Stimulated activated naive CD8-positive, alpha-beta T cell treated with anti-CD3 and anti-CD28 coated beads, Interleukin-15, Interleukin-2, amounts not matched to agents 100 ng/mL and 50 ng/mL, for 24 hours (primary cell): ENCODE results near the gene TRH.

Experiments
- H3K27ac Mint-ChIP-seq: one replicate; pipeline ENCODE4 v1.8.0; 2021; ENCODE audit warnings: mild to moderate bottlenecking, mixed read lengths
- H3K27me3 Mint-ChIP-seq: one replicate; pipeline ENCODE4 v1.8.0; 2021; ENCODE audit warnings: mixed read lengths
- H3K36me3 Mint-ChIP-seq: one replicate; pipeline ENCODE4 v1.8.0; 2021; ENCODE audit warnings: low read depth, mixed read lengths
- H3K4me1 Mint-ChIP-seq: one replicate; pipeline ENCODE4 v1.8.0; 2021; ENCODE audit warnings: low read depth, mixed read lengths
- H3K4me3 Mint-ChIP-seq: one replicate; pipeline ENCODE4 v1.8.0; 2021; ENCODE audit warnings: mild to moderate bottlenecking, mixed read lengths
- H3K9me3 Mint-ChIP-seq: one replicate; pipeline ENCODE4 v1.8.0; 2021; ENCODE audit warnings: mixed read lengths

Gene TRH, protein sequence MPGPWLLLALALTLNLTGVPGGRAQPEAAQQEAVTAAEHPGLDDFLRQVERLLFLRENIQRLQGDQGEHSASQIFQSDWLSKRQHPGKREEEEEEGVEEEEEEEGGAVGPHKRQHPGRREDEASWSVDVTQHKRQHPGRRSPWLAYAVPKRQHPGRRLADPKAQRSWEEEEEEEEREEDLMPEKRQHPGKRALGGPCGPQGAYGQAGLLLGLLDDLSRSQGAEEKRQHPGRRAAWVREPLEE

DNA sequence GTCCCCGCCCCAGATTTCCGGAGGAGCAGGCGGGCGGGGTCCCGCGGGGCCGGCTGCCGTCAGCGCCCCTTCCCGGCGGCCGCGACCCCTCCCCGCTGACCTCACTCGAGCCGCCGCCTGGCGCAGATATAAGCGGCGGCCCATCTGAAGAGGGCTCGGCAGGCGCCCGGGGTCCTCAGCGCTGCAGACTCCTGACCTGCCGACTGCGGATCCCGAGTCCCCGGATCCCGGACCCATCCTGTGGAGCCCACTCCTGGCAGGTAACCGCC, at the start of gene TRH:
TSS of gene TRH (plus strand) at position 157 of the 269 bp plus-strand sequence. CDS start 1,097 bp downstream, outside the sequence.
- Mint-ChIP-seq H3K4me3 (peak within 1 kb of the TSS; percentile 73), H3K9me3 (no peaks in the 10 kb centered on the region), H3K27ac (no peak within 1 kb of the TSS), H3K36me3 (no peaks in the 10 kb centered on the region), H3K27me3 (peaks cover 45% of the 10 kb centered on the region), H3K4me1 (peaks cover 9% of the 10 kb centered on the region)

DNA sequence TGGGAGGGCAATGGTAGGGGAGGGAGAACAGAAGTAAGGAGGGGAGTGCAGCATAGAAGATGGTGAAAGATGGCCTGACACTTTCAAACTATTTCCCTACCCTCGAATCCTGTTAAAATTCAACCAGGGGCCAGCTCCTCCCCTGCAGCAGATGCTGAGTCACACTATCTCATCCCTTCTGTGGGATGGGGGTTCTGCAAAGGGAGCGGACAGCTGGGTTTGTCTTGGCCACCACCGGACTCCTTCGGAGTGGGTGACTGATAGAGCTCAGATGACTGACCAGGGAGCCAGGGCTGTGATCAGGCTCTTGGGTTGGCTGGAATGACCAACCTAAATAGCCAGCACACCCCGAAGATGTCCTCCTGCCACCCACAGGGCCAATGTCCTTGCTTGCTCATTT, 47.4 kb upstream of the TRH start:
- H3K4me3 Mint-ChIP-seq, result no peak overlapping the region
- H3K27ac Mint-ChIP-seq, result no peak overlapping the region
- H3K36me3 Mint-ChIP-seq, result peaks cover 6% of the 10 kb centered on the region
- H3K9me3 Mint-ChIP-seq, result peaks cover 14% of the 10 kb centered on the region
- H3K27me3 Mint-ChIP-seq, result peaks cover 17% of the 10 kb centered on the region
- H3K4me1 Mint-ChIP-seq, result no peaks in the 10 kb centered on the region

DNA sequence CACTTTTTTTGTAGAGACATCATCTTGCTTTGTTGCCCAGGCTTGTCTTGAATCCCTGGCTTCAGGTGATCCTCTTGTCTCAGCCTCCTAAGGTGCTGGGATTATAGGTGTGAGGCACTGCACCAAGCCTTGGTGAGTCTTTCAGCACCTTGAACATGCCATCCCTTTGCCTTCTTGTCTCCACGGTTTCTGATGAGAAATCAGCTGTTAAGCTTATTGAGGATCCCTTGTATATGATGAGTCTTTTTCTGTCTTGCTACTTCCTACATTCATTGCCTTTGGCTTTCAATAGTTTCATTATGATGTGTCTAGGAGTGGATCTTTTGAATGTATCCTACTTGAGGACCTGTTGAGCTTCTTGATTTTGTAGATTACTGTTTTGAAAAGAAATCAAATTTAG, 45.1 kb upstream of the TRH start:
- Mint-ChIP-seq H3K4me3 (no peak overlapping the region), H3K9me3 (peaks cover 14% of the 10 kb centered on the region), H3K4me1 (no peaks in the 10 kb centered on the region), H3K27ac (no peak overlapping the region), H3K27me3 (peaks cover 10% of the 10 kb centered on the region), H3K36me3 (peaks cover 6% of the 10 kb centered on the region)

DNA sequence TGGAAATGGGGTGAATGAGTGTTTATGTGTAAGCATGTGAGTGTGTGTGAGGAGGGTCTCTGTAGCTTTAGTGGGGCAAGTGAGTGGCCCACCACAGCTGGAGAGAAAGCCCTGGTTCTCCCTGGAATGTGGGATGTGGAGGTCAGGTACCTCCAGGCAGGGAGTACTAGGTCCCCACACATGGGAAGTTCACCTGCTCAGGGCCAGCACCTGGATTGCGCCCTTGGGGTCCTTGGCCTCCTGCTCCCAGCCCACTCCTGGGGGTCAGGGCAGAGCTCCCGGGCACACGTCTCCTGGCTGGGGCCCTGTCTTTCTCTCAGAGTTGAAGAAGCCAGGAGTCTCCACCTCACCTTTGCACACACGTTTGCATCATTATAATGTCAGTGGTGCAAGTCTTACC, 41.0 kb upstream of the TRH start:
- no peaks in the 10 kb centered on the region for H3K27me3 Mint-ChIP-seq
- peaks cover 10% of the 10 kb centered on the region for H3K9me3 Mint-ChIP-seq
- H3K36me3 Mint-ChIP-seq, result peaks cover 6% of the 10 kb centered on the region
- no peak overlapping the region for H3K27ac Mint-ChIP-seq
- no peak overlapping the region for H3K4me3 Mint-ChIP-seq
- H3K4me1 Mint-ChIP-seq, result peaks cover 8% of the 10 kb centered on the region

DNA sequence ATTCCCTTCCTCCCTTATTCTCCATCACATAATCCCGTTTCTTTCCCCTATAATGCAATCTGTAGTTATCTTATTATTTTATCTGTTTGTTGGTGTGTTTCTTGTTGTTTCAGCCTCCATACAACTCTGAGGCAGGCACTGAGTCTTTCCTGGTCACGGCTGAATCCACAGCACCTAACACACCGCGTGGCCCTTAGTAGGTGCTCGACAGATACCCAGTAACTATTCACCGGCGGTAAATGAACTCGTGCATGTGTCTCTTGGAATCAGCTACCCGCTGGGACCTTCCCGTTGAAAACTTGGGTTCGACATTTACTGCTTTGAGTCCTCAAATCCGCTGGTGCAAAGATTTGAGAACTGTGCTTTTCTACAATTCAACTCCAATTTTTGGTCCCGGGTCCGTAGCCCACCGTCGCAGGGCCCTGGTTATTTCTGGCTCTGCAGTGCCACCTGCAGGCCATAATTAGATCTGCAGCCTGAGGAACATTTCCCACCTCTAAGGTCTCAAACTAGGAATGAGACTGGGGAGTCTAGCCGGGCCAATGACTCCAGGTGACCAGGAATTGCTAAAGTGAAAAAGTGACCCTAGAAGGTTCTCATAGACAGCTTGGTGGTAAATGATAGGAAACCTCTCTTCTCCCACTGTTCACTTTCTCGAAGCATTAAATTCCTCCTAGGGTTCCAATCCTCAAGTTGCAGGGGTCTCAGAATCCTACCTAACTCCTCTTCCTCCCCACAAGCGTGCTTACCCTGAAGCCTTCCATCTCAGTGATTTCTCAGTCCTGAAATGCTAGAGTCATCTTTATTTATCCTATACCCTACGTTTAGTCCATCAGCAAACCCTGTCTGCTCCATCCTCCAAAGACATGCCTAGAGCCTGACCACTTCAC, 40.0 kb upstream of the TRH start:
- Mint-ChIP-seq H3K27me3 (no peaks in the 10 kb centered on the region), H3K36me3 (peaks cover 3% of the 10 kb centered on the region), H3K4me3 (no peak overlapping the region), H3K27ac (no peak overlapping the region), H3K4me1 (peaks cover 8% of the 10 kb centered on the region), H3K9me3 (peaks cover 7% of the 10 kb centered on the region)

DNA sequence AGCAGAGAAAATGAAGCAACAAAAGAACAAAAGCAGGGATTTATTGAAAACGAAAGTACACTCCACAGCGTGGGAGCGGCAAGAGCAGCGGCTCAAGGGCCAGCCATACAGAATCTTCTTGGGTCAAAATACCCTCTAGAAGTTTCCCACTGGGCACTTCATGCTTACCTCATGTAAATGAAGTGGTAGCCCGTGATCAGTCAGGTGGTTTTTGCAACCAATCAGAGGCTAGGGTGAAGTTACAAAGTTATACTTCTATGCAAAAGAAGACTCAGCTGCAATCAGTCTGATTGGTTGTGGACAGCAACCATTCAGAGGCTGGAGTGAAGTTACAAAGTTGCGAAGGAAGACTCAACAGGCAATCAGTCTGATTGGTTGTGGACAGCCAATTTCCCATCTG, 37.8 kb upstream of the TRH start:
- no peak overlapping the region for H3K27ac Mint-ChIP-seq
- H3K27me3 Mint-ChIP-seq, result no peaks in the 10 kb centered on the region
- peaks cover 8% of the 10 kb centered on the region for H3K4me1 Mint-ChIP-seq
- peak overlapping the region; percentile 60 for H3K4me3 Mint-ChIP-seq
- H3K36me3 Mint-ChIP-seq, result no peaks in the 10 kb centered on the region
- H3K9me3 Mint-ChIP-seq, result no peaks in the 10 kb centered on the region

DNA sequence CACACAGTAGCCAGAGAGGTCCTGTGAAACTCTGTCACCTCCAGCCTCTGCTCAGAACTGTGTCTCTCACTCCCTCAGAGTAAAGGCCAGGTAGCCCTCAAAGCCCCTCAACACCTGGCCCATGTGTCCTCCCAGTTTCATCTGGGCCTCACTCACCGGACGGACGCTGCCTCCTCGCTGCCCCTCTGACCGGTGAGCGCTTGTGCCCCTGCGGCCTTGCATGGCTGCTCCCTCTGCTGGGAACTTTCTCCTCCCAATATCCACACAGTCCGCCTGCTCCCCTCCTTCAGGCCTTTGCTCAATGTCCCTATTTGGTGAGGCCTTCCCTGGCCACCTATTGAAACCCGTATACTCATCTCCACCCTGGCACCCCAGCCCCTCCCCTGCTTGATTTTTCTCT, 36.8 kb upstream of the TRH start:
- Mint-ChIP-seq H3K27ac (no peak overlapping the region), H3K36me3 (no peaks in the 10 kb centered on the region), H3K4me1 (peaks cover 8% of the 10 kb centered on the region), H3K4me3 (no peak overlapping the region), H3K9me3 (no peaks in the 10 kb centered on the region), H3K27me3 (no peaks in the 10 kb centered on the region)

DNA sequence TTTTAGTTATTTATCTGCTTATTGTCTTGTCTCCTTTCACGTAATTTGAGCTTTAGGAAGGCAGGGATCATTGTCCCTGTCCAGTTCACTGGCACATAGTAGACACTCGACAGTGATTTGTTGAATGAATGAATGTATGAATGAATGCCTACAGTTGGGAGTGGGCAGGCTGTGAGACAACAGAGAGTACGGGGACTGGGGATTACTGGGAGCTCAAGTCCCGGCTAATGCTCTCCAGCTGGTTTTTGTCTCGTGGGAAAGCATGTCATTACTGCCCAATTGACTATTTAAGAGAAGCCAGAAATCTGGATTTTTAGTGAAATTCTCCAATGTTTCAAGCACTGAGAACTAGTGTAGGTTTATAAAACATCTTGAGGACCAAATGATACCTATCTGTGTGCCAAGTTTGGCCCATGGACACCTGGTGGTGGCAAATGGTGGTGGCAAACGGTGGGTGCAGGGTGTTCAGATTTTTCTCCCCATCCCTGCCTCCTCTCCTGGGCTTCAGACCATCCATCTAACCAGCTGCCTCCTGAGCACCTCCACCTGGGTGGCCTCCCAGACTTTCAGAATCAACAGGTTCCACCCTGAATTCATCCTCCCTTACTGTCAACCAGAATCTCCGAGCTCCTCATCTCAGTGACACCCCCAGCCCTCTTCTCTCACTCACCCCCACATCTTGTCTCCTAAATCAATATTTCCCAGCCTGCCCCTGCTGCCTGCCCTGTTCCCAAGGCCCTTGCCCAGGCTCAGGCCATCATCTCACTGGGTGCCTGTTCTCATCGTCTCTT, 36.2 kb upstream of the TRH start:
- Mint-ChIP-seq H3K4me3 (no peak overlapping the region), H3K4me1 (peaks cover 8% of the 10 kb centered on the region), H3K27ac (no peak overlapping the region), H3K9me3 (no peaks in the 10 kb centered on the region), H3K27me3 (no peaks in the 10 kb centered on the region), H3K36me3 (no peaks in the 10 kb centered on the region)

DNA sequence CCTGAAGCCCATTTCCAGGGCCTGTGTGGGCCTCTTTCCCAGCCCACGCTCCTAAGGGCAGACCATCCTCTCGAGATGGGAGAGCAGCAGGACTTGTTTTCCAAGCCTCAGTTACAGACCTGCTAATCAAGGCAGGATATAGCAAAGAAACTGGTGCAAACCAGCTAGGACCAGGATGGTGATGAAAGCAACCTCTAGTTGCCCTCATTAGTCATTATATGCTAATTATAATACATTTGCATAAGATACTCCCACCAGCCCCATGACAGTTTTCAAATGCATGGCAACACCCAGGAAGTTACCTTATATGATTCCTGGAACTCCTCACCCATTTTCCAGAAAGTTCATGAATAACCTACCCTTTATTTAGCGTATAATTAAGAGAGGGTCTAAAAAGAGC, 34.4 kb upstream of the TRH start:
- no peaks in the 10 kb centered on the region for H3K36me3 Mint-ChIP-seq

DNA sequence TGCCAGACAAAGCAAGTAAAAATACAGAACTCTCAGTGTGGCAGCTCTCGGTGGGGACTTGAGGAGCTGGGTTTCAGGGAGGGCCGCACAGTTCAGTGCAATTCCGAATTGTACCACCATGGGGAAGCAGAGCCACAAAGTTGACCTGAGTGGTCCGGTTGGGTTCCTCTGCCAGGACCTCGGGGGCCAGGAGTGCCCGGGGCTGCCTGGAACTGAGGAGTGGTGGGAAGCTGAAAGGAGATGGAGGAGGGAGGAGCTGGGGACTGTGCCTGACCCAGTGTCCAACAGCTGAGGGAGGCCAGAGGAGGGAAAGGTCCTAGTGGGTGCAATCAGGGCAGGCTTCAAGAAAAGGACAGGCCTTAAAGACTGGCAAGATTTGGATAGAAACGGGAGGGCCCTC, 32.2 kb upstream of the TRH start:
- no peak overlapping the region for H3K27ac Mint-ChIP-seq
- no peaks in the 10 kb centered on the region for H3K9me3 Mint-ChIP-seq
- H3K27me3 Mint-ChIP-seq, result no peaks in the 10 kb centered on the region
- no peaks in the 10 kb centered on the region for H3K4me1 Mint-ChIP-seq
- H3K4me3 Mint-ChIP-seq, result no peak overlapping the region
- H3K36me3 Mint-ChIP-seq, result no peaks in the 10 kb centered on the region

More for the DNA sequence above, 34.4 kb upstream of the TRH start:
- H3K9me3 Mint-ChIP-seq, result no peaks in the 10 kb centered on the region
- H3K27ac Mint-ChIP-seq, result no peak overlapping the region
- H3K4me1 Mint-ChIP-seq, result peaks cover 8% of the 10 kb centered on the region
- no peak overlapping the region for H3K4me3 Mint-ChIP-seq
- H3K27me3 Mint-ChIP-seq, result no peaks in the 10 kb centered on the region

DNA sequence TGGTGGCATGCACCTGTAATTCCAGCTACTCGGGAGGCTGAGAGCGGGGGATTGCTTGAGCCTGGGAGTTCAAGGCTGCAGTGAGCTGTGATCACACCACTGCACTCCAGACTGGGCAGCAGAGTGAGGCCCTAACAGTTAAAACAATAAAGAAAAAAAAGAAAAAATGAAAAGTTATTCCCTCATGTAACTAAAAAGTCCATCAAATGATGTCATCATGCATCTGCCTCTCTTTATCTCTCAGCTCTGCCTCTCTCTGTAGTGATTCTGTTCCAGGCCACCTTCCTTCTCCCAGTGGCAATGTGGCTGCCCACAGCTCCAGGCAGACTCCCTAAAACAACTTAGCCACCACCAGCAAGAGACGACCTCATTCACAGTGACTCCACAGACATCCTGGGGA, 31.5 kb upstream of the TRH start:
- no peak overlapping the region for H3K4me3 Mint-ChIP-seq

DNA sequence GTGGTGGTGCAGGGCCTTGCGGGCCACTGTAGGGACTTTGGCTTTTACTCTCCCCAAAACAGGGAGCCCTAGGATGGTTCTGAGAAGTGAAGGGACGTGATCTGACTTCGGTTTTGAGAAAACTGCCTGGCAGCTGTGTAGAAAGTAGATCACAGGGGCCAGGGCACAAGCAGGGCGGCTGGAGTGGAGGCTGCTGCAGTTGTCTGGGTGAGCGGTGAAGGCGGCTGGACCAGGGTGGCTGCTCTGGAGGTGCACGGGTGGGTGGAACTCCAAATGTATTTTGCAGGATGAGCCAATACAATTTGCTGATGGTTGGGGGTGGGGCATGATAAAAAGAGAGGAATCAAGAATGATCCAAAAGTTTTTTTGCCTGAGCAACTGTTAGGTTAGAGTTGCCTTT, 29.8 kb upstream of the TRH start:
- Mint-ChIP-seq H3K9me3 (no peaks in the 10 kb centered on the region), H3K4me3 (no peak overlapping the region), H3K4me1 (no peaks in the 10 kb centered on the region), H3K27ac (no peak overlapping the region), H3K36me3 (no peaks in the 10 kb centered on the region), H3K27me3 (peaks cover 4% of the 10 kb centered on the region)

More for the DNA sequence above, 31.5 kb upstream of the TRH start:
- peaks cover 4% of the 10 kb centered on the region for H3K27me3 Mint-ChIP-seq
- H3K9me3 Mint-ChIP-seq, result no peaks in the 10 kb centered on the region
- H3K36me3 Mint-ChIP-seq, result no peaks in the 10 kb centered on the region
- no peaks in the 10 kb centered on the region for H3K4me1 Mint-ChIP-seq
- H3K27ac Mint-ChIP-seq, result no peak overlapping the region

DNA sequence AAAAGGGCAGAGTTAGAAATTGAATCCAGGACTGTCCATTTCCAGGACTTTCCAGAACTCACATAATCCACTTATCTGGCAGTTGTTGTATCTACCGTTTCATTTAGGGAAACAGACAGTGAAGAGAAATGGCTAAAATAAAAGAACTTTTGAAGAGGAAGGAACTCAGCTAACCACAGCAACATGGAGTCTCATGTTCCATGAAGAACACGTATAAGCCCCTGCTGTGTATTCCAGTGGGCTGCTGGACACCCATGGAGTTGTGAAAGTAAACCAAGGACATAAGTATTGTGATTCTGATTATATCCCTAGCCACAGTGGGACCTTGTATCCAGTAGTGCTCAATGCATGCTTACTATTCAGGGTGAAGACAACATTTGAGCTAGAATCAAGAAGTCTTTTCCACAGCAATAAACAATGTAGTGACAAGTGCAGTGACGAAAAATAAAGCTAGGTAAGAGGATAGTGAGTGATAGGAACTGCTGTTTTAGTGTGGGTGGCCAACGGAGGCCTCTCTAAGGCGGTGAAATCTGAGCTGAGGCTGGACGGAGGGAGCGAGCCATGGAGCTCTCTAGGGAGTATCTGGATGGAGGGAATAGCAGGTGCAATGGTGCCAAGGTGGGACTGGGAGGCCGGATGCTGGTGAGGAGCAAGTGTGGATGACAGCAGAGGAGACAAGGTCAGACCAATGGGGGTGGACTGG, 26.8 kb upstream of the TRH start:
- Mint-ChIP-seq H3K27ac (no peak overlapping the region), H3K36me3 (no peaks in the 10 kb centered on the region), H3K4me1 (no peaks in the 10 kb centered on the region), H3K4me3 (no peak overlapping the region), H3K9me3 (no peaks in the 10 kb centered on the region), H3K27me3 (peaks cover 4% of the 10 kb centered on the region)

DNA sequence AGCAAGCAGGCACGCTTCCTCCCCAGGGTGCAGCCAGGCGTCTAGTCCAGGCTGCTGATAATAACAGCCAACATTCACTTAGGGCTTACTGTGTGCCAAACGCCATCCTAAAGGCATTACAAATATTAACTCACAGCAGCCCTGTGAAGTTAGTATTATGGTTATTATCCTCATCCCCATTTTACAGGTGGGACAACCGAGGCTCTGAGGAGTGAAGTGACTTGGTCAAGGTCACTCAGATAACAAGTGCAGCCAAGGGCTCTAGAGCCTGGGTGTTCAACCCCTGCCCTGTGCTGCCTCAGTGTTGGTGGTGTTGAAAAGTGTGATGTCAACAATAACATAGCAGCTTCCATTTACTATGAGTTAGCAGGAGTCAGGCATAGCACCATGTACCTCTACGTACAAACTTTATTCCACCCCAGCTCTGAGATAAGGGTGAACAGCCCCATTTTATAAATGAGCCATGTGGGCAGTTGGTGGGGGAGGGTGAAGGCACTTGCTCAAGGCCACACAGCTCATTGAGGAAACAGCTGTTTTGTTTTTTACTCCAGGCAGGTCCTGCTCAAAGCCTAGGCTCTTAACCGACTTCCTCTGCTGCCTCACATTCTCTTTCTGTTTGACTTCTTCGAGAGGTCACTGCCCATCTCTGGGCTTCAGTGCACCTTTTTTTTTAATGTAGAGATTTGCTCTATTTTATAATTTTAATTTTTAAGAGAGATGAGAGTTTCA, 24.0 kb upstream of the TRH start:
- Mint-ChIP-seq H3K36me3 (no peaks in the 10 kb centered on the region), H3K4me1 (no peaks in the 10 kb centered on the region), H3K27me3 (peaks cover 4% of the 10 kb centered on the region), H3K9me3 (no peaks in the 10 kb centered on the region), H3K27ac (no peak overlapping the region), H3K4me3 (no peak overlapping the region)
